ENCODE measurements around the gene PPA2.

The PPA2 gene

DNA sequence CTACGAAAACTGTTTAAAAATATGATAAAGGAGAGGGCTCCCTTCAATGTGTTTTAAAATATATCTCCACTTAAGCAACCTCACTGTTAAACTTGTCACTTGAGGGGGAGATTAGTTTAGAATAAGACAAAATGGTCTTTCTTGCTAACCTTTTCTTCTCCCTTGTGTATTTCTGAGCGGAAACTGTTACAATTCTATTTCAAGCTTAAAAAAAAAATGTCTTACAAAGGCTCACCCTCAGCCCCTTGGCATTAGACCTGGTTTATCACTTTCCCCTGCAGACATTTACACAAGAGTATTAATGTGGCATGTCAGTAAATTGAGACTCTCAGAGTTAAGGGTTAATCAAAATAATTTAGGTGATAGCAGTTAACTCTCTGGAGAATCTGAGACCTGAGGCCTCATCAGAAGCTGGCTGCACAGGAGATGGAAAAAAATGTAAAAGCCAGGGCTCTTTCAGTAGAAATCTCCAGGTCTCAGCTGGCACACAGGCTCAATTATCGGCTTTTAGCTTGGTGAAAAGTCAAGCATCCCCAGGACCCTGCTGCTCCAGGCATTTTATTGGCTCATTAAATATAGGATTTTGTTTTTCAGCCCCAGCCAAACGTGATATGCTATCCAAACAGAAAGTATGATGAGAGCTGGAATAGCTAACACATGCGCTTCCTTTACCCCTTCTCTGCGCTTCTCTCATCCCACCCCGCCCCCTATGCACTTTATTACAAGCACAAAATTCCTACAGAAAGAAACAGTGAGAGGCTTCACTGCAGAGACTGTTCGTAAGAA, 130.5 kb downstream of the PPA2 start:
- H3K4me3 Mint-ChIP-seq, result no peak overlapping the region
- H3K36me3 Mint-ChIP-seq, result peaks cover 5% of the 10 kb centered on the region
- H3K9me3 Mint-ChIP-seq (ENCODE audit: low read depth), result no peaks in the 10 kb centered on the region
- no peaks in the 10 kb centered on the region for H3K27me3 Mint-ChIP-seq
- no peaks in the 10 kb centered on the region for H3K4me1 Mint-ChIP-seq (ENCODE audit: low read depth)
- no peak overlapping the region for H3K27ac Mint-ChIP-seq

DNA sequence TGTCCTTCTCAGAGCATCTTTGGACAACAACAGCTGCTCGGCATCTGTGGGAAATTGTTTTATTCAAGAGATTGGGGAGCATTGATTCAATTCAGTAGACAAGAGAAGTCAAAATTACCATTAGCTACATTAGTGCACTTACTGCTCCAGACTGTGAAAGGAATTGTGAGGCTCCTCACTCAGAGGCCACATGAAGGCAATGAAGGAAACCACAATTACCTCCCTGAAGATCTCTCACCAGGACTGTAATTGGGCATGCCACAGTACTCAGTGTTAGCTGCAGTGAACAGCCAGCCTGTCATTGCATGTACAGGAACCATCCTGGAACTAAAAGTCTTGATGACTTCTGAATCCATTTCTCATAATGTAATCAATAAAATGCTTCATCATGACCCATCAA, 144.8 kb downstream of the PPA2 start:
- H3K9me3 Mint-ChIP-seq (ENCODE audit: low read depth), result no peaks in the 10 kb centered on the region
- no peak overlapping the region for H3K27ac Mint-ChIP-seq
- no peaks in the 10 kb centered on the region for H3K27me3 Mint-ChIP-seq
- H3K36me3 Mint-ChIP-seq, result peaks cover 3% of the 10 kb centered on the region
- H3K4me3 Mint-ChIP-seq, result no peak overlapping the region
- H3K4me1 Mint-ChIP-seq (ENCODE audit: low read depth), result peaks cover 11% of the 10 kb centered on the region

- H3K27me3 Mint-ChIP-seq, result no peaks in the 10 kb centered on the region
- H3K36me3 Mint-ChIP-seq, result peaks cover 3% of the 10 kb centered on the region
- H3K27ac Mint-ChIP-seq, result no peak overlapping the region
- peaks cover 11% of the 10 kb centered on the region for H3K4me1 Mint-ChIP-seq (ENCODE audit: low read depth)
- no peaks in the 10 kb centered on the region for H3K9me3 Mint-ChIP-seq (ENCODE audit: low read depth)
- no peak overlapping the region for H3K4me3 Mint-ChIP-seq
Measured at GRCh38 chr4:105327956-105328355, 145.9 kb downstream of the PPA2 start.

GRCh38 chr4:105327222-105327621, 146.6 kb downstream of the PPA2 start:
- H3K27ac Mint-ChIP-seq, result no peak overlapping the region
- peaks cover 11% of the 10 kb centered on the region for H3K4me1 Mint-ChIP-seq (ENCODE audit: low read depth)
- H3K4me3 Mint-ChIP-seq, result no peak overlapping the region
- no peaks in the 10 kb centered on the region for H3K9me3 Mint-ChIP-seq (ENCODE audit: low read depth)
- H3K27me3 Mint-ChIP-seq, result no peaks in the 10 kb centered on the region
- H3K36me3 Mint-ChIP-seq, result peaks cover 3% of the 10 kb centered on the region
